Measurements from ENCODE around the gene TUBD1.

The TUBD1 gene

GRCh38 chr17:59838052-59838916, 54.5 kb downstream of the TUBD1 start:
- in situ Hi-C loops (cut with MboI; ENCODE audit: low pct_unique_long_range_greater_than_20kb, low sequenced_read_pairs, unreplicated experiment) = no loop called here
- no peak for DNase-seq (ENCODE audit: low spot score)
- TF ChIP-seq CTCF (IDR thresholded peaks at IDR 0.05; ENCODE audit: extremely low read depth, insufficient read depth, missing control alignments) = no peak

- TF ChIP-seq CTCF (IDR thresholded peaks at IDR 0.05; ENCODE audit: extremely low read depth, insufficient read depth, missing control alignments) = no peak
- DNase-seq (ENCODE audit: low spot score) = peak; percentile 62
- in situ Hi-C loops (cut with MboI; ENCODE audit: low pct_unique_long_range_greater_than_20kb, low sequenced_read_pairs, unreplicated experiment) = no loop called here
Observed at GRCh38 chr17:59837308-59838051, 55.3 kb downstream of the TUBD1 start.

DNA sequence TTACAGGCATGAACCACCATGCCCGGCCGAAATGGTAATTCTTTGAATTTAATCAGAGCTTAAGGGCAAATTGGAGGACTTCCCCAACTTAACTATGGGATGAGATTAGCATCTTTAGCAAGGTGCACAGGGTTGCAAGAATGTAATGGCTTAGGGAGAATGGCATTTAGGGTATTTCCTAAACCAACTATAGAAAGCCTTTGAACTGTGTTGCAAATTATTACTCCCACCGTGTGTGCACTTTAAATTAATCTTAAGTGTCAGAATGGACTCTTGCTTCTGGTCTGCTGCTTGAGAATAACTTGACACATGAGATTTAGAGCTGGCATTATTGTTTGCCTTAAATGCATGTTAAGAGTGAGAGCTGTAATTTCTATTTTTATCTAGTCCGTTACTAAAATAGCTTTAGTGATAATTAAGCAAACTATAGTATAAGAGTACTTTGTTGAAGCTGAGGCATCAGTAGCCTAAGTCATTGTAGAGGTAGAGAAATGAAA, 59.8 kb downstream of the TUBD1 start:
- in situ Hi-C loops (cut with MboI; ENCODE audit: low pct_unique_long_range_greater_than_20kb, low sequenced_read_pairs, unreplicated experiment) = no loop called here
- no peak for DNase-seq (ENCODE audit: low spot score)
- no peak for TF ChIP-seq CTCF (IDR thresholded peaks at IDR 0.05; ENCODE audit: extremely low read depth, insufficient read depth, missing control alignments)

GRCh38 chr17:59830846-59831486, 61.8 kb downstream of the TUBD1 start:
- no peak for DNase-seq (ENCODE audit: low spot score)
- TF ChIP-seq CTCF (IDR thresholded peaks at IDR 0.05; ENCODE audit: extremely low read depth, insufficient read depth, missing control alignments) = no peak
- in situ Hi-C loops (cut with MboI; ENCODE audit: low pct_unique_long_range_greater_than_20kb, low sequenced_read_pairs, unreplicated experiment) = no loop called here

DNA sequence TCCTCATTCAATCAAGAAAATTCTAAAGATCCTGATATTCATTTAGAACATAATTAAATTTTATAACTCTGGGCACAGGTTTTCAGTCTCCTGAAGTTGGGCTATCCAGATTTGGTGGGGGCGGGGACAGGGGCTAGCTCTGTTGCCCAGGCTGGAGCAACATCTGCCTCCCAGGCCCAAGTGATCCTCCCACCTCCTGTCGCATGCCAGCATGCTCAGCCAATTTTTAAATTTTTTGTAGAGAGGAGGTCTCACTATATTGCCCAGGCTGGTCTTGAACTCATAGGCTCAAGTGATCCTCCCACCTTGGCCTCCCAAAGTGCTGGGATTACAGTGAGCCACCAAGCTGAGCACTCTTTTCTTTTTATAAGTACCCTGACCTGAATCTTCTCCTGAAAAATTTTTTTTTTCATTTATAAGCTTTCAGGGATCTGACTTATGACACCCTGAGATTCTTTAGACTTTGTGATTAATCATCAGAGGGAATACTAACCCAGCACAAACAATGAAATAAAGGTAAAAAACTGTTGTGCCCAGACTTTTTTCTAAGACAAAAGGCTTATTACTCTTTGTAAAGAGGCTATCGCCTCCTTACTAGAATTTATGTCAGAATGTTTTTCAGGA, 62.6 kb downstream of the TUBD1 start:
- in situ Hi-C loops (cut with MboI; ENCODE audit: low pct_unique_long_range_greater_than_20kb, low sequenced_read_pairs, unreplicated experiment) = no loop called here
- no peak for DNase-seq (ENCODE audit: low spot score)
- TF ChIP-seq CTCF (IDR thresholded peaks at IDR 0.05; ENCODE audit: extremely low read depth, insufficient read depth, missing control alignments) = no peak
